ENCODE measurements around the gene SLC26A1. TPM values are rescaled to one million over a fixed set of nuclear protein-coding genes. Genes with fewer than 3 reads are reported as not detected.

SLC26A1 gene
- total RNA-seq, 2 experiments from 2014 or later, result not detected

DNA sequence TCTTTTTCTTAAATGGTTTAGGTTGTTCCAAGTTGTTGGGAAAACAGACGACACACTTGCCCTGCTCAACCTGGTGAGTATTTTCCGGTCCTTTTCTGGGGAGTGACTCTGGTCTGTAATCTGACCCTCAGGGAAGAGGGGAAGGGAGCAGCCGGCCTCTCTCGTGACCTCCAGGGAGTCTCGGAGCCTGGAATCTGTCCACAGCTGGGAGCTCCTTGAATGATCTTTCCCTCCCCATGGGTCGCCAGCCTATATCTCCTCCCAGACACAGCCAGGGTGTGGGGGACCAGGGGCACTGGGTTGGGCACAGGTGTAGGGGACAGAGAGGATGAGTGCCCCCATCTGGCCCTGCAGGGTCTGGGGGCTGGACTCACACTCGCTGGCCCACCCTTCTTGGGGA, 42.0 kb downstream of the SLC26A1 start:
- no peak overlapping the region for H3K27ac Mint-ChIP-seq
- no peaks in the 10 kb centered on the region for H3K9me3 Mint-ChIP-seq
- no peaks in the 10 kb centered on the region for H3K4me1 Mint-ChIP-seq (ENCODE audit: low read depth)
- ATAC-seq (ENCODE audit: poor library complexity) (no peak), DNase-seq (no peak)
- TF ChIP-seq, protein P1, sequence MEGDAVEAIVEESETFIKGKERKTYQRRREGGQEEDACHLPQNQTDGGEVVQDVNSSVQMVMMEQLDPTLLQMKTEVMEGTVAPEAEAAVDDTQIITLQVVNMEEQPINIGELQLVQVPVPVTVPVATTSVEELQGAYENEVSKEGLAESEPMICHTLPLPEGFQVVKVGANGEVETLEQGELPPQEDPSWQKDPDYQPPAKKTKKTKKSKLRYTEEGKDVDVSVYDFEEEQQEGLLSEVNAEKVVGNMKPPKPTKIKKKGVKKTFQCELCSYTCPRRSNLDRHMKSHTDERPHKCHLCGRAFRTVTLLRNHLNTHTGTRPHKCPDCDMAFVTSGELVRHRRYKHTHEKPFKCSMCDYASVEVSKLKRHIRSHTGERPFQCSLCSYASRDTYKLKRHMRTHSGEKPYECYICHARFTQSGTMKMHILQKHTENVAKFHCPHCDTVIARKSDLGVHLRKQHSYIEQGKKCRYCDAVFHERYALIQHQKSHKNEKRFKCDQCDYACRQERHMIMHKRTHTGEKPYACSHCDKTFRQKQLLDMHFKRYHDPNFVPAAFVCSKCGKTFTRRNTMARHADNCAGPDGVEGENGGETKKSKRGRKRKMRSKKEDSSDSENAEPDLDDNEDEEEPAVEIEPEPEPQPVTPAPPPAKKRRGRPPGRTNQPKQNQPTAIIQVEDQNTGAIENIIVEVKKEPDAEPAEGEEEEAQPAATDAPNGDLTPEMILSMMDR (IDR thresholded peaks at IDR 0.05), result no peak
- no peak overlapping the region for H3K4me3 Mint-ChIP-seq
- peaks cover 5% of the 10 kb centered on the region for H3K4me1 ChIP-seq (ENCODE audit: insufficient read depth, low read length)
- CTCF ChIA-PET, result no interaction called here
- H3K27me3 ChIP-seq (ENCODE audit: control insufficient read depth in 1 of 2, insufficient read depth in 2 of 2, low read length in 2 of 2), result no peaks in the 10 kb centered on the region
- POLR2A ChIA-PET, result no interaction called here
- intact Hi-C loops (cut with DNase I, micrococcal nuclease), result no loop called here
- H3K9me3 ChIP-seq (ENCODE audit: control insufficient read depth in 1 of 2, insufficient read depth in 1 of 2, low read length in 2 of 2), result no peaks in the 10 kb centered on the region
- peaks cover 5% of the 10 kb centered on the region for H3K36me3 ChIP-seq (ENCODE audit: insufficient read depth, low read length)
- H3K27me3 Mint-ChIP-seq, result no peaks in the 10 kb centered on the region
- no peak overlapping the region for H3K4me3 ChIP-seq (ENCODE audit: low read length)
- H3K27ac ChIP-seq (ENCODE audit: low read depth in 1 of 2, low read length in 2 of 2), result no peak overlapping the region
- H3K36me3 Mint-ChIP-seq (ENCODE audit: low read depth), result peaks cover 24% of the 10 kb centered on the region

DNA sequence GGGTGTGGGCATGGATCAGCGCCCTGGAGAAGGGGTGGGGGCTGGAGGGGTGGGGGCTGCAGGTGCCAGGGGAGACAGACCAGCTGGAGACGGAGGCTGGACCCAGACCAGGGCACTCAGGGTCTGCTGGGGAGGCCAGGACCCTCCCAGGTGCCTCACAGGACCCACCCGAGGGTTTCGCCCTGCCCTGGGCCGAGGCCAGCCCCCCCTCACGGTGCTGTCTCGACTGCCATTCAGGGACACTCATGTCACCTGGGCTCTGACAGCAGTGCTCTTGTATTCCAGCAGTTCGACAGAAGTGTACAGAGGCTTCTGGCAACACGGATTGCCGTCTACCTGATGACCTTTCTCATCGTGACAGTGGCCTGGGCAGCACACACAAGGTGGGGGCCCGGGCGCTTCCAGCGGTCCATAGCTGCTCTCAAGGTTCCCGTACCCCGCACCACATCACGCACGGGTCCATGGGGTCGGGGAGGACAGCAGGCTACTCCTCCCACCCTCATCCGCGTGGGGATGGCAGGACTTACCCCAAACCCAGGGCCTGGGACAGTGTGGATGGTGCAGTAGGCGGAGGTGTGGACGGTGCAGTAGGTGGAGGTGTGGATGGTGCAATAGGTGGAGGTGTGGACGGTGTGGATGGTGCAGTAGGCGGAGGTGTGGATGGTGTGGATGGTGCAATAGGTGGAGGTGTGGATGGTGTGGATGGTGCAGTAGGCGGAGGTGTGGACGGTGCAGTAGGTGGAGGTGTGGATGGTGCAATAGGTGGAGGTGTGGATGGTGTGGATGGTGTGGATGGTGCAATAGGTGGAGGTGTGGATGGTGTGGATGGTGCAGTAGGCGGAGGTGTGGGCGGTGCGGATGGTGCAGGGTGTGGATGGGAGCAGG, 42.8 kb downstream of the SLC26A1 start:
- Histone ChIP-seq H3K4me3 (ENCODE audit: low read length) (no peak overlapping the region), H3K27ac (ENCODE audit: low read depth in 1 of 2, low read length in 2 of 2) (no peak overlapping the region), H3K4me1 (ENCODE audit: insufficient read depth, low read length) (peaks cover 5% of the 10 kb centered on the region), H3K36me3 (ENCODE audit: insufficient read depth, low read length) (peaks cover 5% of the 10 kb centered on the region), H3K27me3 (ENCODE audit: control insufficient read depth in 1 of 2, insufficient read depth in 2 of 2, low read length in 2 of 2) (no peaks in the 10 kb centered on the region), H3K9me3 (ENCODE audit: control insufficient read depth in 1 of 2, insufficient read depth in 1 of 2, low read length in 2 of 2) (no peaks in the 10 kb centered on the region)
- DNase-seq, result peak in 2 of 14 experiments; percentile 13 to 27
- H3K4me3 Mint-ChIP-seq, result no peak overlapping the region
- no peak overlapping the region for H3K27ac Mint-ChIP-seq
- H3K27me3 Mint-ChIP-seq, result no peaks in the 10 kb centered on the region
- intact Hi-C loops (cut with DNase I, micrococcal nuclease), result no loop called here
- ChIA-PET CTCF (no interaction called here), POLR2A (no interaction called here)
- TF ChIP-seq, protein P1 (IDR thresholded peaks at IDR 0.05), result no peak
- no peaks in the 10 kb centered on the region for H3K9me3 Mint-ChIP-seq
- ATAC-seq (ENCODE audit: poor library complexity), result no peak
- H3K4me1 Mint-ChIP-seq (ENCODE audit: low read depth), result no peaks in the 10 kb centered on the region
- peaks cover 24% of the 10 kb centered on the region for H3K36me3 Mint-ChIP-seq (ENCODE audit: low read depth)

DNA sequence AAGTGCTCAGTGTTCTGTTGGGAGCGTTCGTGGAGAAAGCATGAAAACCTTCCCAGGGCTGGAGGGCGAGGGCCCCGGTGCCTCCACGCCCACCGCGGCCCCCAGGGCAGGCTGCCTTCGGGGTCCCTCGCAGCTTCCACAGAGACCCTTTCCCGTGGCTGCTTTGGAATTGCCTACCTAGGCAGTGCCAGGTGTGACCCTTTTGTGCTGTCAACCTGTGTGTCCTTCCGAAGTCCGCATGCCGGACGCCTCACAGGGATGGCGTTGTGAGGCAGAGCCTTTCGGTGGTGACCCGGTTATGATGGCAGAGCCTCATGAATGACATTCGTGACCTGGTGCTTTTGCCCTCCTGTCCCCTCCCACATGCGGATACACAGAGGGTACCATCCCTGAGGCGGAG, 43.5 kb downstream of the SLC26A1 start:
- Mint-ChIP-seq H3K27me3 (no peaks in the 10 kb centered on the region), H3K4me1 (ENCODE audit: low read depth) (no peaks in the 10 kb centered on the region), H3K27ac (no peak overlapping the region), H3K36me3 (ENCODE audit: low read depth) (peaks cover 21% of the 10 kb centered on the region), H3K4me3 (no peak overlapping the region), H3K9me3 (no peaks in the 10 kb centered on the region)
- Histone ChIP-seq H3K27me3 (ENCODE audit: control insufficient read depth in 1 of 2, insufficient read depth in 2 of 2, low read length in 2 of 2) (no peaks in the 10 kb centered on the region), H3K9me3 (ENCODE audit: control insufficient read depth in 1 of 2, insufficient read depth in 1 of 2, low read length in 2 of 2) (no peaks in the 10 kb centered on the region), H3K4me1 (ENCODE audit: insufficient read depth, low read length) (peaks cover 5% of the 10 kb centered on the region), H3K27ac (ENCODE audit: low read depth in 1 of 2, low read length in 2 of 2) (no peak overlapping the region), H3K4me3 (ENCODE audit: low read length) (no peak overlapping the region), H3K36me3 (ENCODE audit: insufficient read depth, low read length) (peaks cover 5% of the 10 kb centered on the region)
- POLR2A ChIA-PET, result no interaction called here
- DNase-seq, result no peak
- CTCF ChIA-PET, result no interaction called here
- intact Hi-C loops (cut with DNase I, micrococcal nuclease), result no loop called here
- TF ChIP-seq, protein P1 (IDR thresholded peaks at IDR 0.05), result no peak
- ATAC-seq (ENCODE audit: poor library complexity), result no peak

Data from CD4-positive, alpha-beta T cell (primary cell).